Measurements from ENCODE around the gene CLCF1. TPM values are rescaled to one million over a fixed set of nuclear protein-coding genes. Genes with fewer than 3 reads are reported as not detected.

Gene CLCF1
- total and polyA plus RNA-seq, 7 experiments from 2014 or later: 0.32 to 7.8 (median 0.70) TPM; not detected in 2

- intact Hi-C loops (cut with micrococcal nuclease): loop anchor here (1.0 kb wide), 4 partner anchors 7 to 54 kb away; partner anchors contain the start of gene PTPRCAP (in 1 of the 2)
These were observed 36.5 kb upstream of the CLCF1 start for GRCh38 chr11:67409781-67410368.

GRCh38 chr11:67409261-67409666, 35.9 kb upstream of the CLCF1 start:
- ATAC-seq (peak; percentile 78), DNase-seq (peak in 8 of 9 donors; percentile 62 to 82 (median 78))
- H3K4me3 Mint-ChIP-seq: peak overlapping the region; percentile 80 to 100 (median 96)
- H3K4me1 Mint-ChIP-seq: peaks cover 52 to 90% (median 78%) of the 10 kb centered on the region in 7 donors
- H3K9me3 ChIP-seq (ENCODE audit: control insufficient read depth in 2 of 3, low read length in 3 of 3): no peaks in the 10 kb centered on the region
- intact Hi-C loops (cut with micrococcal nuclease): loop anchor here (1.0 kb wide), 4 partner anchors 8 to 55 kb away; partner anchors contain the start of gene PTPRCAP (in 1 of the 2)
- H3K27me3 ChIP-seq (ENCODE audit: control insufficient read depth in 2 of 2, insufficient read depth in 2 of 2, low read length in 2 of 2): no peaks in the 10 kb centered on the region
- H3K27ac ChIP-seq (ENCODE audit: low read depth, low read length): peak overlapping the region; percentile 87
- H3K27me3 Mint-ChIP-seq: peaks cover 0 to 8% (median 0%) of the 10 kb centered on the region in 5 donors
- H3K36me3 Mint-ChIP-seq: peaks cover 0 to 50% (median 11%) of the 10 kb centered on the region in 5 donors
- H3K9me3 Mint-ChIP-seq: peaks cover 0 to 3% (median 0%) of the 10 kb centered on the region in 11 donors
- peak overlapping the region; percentile 83 to 98 (median 93) for H3K27ac Mint-ChIP-seq
- CTCF ChIA-PET: interaction anchor here (0.6 to 2.3 kb wide), 6 partner anchors 9 to 29 kb away, joined by 3 to 8 read pairs (median 4); partner anchors contain the start of genes PTPRCAP and RPS6KB2
- peaks cover 0 to 19% (median 5%) of the 10 kb centered on the region in 3 experiments for H3K36me3 ChIP-seq (ENCODE audit: control insufficient read depth in 2 of 3, insufficient read depth in 3 of 3, low read length in 3 of 3)
- POLR2A ChIA-PET: interaction anchor here (0.6 to 25.4 kb wide), 19 partner anchors 11 to 140 kb away, joined by 3 to 1530 read pairs (median 5); partner anchors contain the start of genes AIP, CARNS1, CORO1B and PTPRCAP
- peaks cover 86% of the 10 kb centered on the region in 2 donors for H3K4me1 ChIP-seq (ENCODE audit: control insufficient read depth in 2 of 2, insufficient read depth in 2 of 2, low read length in 2 of 2)
- peak overlapping the region; percentile 98 for H3K4me3 ChIP-seq (ENCODE audit: low read length)

More at GRCh38 chr11:67409781-67410368, 36.5 kb upstream of the CLCF1 start:
- peaks cover 0 to 17% (median 5%) of the 10 kb centered on the region in 3 experiments for H3K36me3 ChIP-seq (ENCODE audit: control insufficient read depth in 2 of 3, insufficient read depth in 3 of 3, low read length in 3 of 3)
- H3K9me3 ChIP-seq (ENCODE audit: control insufficient read depth in 2 of 3, low read length in 3 of 3): no peaks in the 10 kb centered on the region
- H3K9me3 Mint-ChIP-seq: peaks cover 0 to under 1% (median 0%) of the 10 kb centered on the region in 11 donors
- H3K36me3 Mint-ChIP-seq: peaks cover 0 to 45% (median 11%) of the 10 kb centered on the region in 5 donors
- peak overlapping the region; percentile 83 to 98 (median 92) for H3K27ac Mint-ChIP-seq
- peaks cover 52 to 92% (median 78%) of the 10 kb centered on the region in 7 donors for H3K4me1 Mint-ChIP-seq
- DNase-seq (peak in 1 of 9 donors; percentile 18), ATAC-seq (no peak)
- peak overlapping the region; percentile 98 for H3K4me3 ChIP-seq (ENCODE audit: low read length)
- no peaks in the 10 kb centered on the region for H3K27me3 ChIP-seq (ENCODE audit: control insufficient read depth in 2 of 2, insufficient read depth in 2 of 2, low read length in 2 of 2)
- peak overlapping the region; percentile 87 for H3K27ac ChIP-seq (ENCODE audit: low read depth, low read length)
- POLR2A ChIA-PET: interaction anchor here (1.2 to 25.4 kb wide), 8 partner anchors 12 to 140 kb away, joined by 3 to 1530 read pairs (median 8); partner anchors contain the start of genes AIP, CARNS1, PTPRCAP and RAD9A
- peaks cover 0 to 8% (median 0%) of the 10 kb centered on the region in 5 donors for H3K27me3 Mint-ChIP-seq
- H3K4me3 Mint-ChIP-seq: peak overlapping the region; percentile 80 to 100 (median 92)
- peaks cover 88 to 92% of the 10 kb centered on the region in 2 donors for H3K4me1 ChIP-seq (ENCODE audit: control insufficient read depth in 2 of 2, insufficient read depth in 2 of 2, low read length in 2 of 2)
- CTCF ChIA-PET: interaction anchor here (0.6 to 2.3 kb wide), 3 partner anchors 8 to 18 kb away, joined by 3 to 8 read pairs (median 3); partner anchors contain the start of gene RPS6KB2

- Histone ChIP-seq H3K4me1 (ENCODE audit: control insufficient read depth in 2 of 2, insufficient read depth in 2 of 2, low read length in 2 of 2) (peaks cover 80 to 83% of the 10 kb centered on the region in 2 donors), H3K4me3 (ENCODE audit: low read length) (peak overlapping the region; percentile 98), H3K27me3 (ENCODE audit: control insufficient read depth in 2 of 2, insufficient read depth in 2 of 2, low read length in 2 of 2) (no peaks in the 10 kb centered on the region), H3K9me3 (ENCODE audit: control insufficient read depth in 2 of 3, low read length in 3 of 3) (no peaks in the 10 kb centered on the region), H3K27ac (ENCODE audit: low read depth, low read length) (peak overlapping the region; percentile 87), H3K36me3 (ENCODE audit: control insufficient read depth in 2 of 3, insufficient read depth in 3 of 3, low read length in 3 of 3) (peaks cover 0 to 25% (median 5%) of the 10 kb centered on the region in 3 experiments)
- ATAC-seq (peak; percentile 10), DNase-seq (peak in 4 of 9 donors; percentile 31 to 49 (median 33))
- Mint-ChIP-seq H3K4me3 (peak overlapping the region; percentile 90 to 100 (median 98)), H3K36me3 (peaks cover 0 to 52% (median 11%) of the 10 kb centered on the region in 5 donors), H3K27ac (peak overlapping the region; percentile 91 to 95 (median 93)), H3K4me1 (peaks cover 51 to 86% (median 80%) of the 10 kb centered on the region in 7 donors), H3K27me3 (peaks cover 0 to 5% (median 0%) of the 10 kb centered on the region in 5 donors), H3K9me3 (peaks cover 0 to 3% (median 0%) of the 10 kb centered on the region in 11 donors)
- ChIA-PET POLR2A (interaction anchor here (0.5 to 25.4 kb wide), 23 partner anchors 10 to 1478 kb away, joined by 3 to 1530 read pairs (median 4); partner anchors contain the start of genes AIP, CARNS1, CORO1B and PTPRCAP), CTCF (interaction anchor here (0.9 to 2.3 kb wide), 6 partner anchors 10 to 29 kb away, joined by 3 to 8 read pairs (median 4); partner anchors contain the start of gene PTPRCAP)
- intact Hi-C loops (cut with micrococcal nuclease): loop anchor here (1.0 kb wide), 4 partner anchors 9 to 56 kb away; partner anchors contain the start of gene PTPRCAP (in 1 of the 2)
These were observed 35.2 kb upstream of the CLCF1 start for GRCh38 chr11:67408437-67409200.

- H3K4me1 ChIP-seq (ENCODE audit: control insufficient read depth in 2 of 2, insufficient read depth in 2 of 2, low read length in 2 of 2): peaks cover 80 to 84% of the 10 kb centered on the region in 2 donors
- Mint-ChIP-seq H3K4me1 (peaks cover 42 to 80% (median 75%) of the 10 kb centered on the region in 7 donors), H3K9me3 (peaks cover 0 to 3% (median 0%) of the 10 kb centered on the region in 11 donors), H3K27me3 (no peaks in the 10 kb centered on the region), H3K36me3 (peaks cover 0 to 52% (median 11%) of the 10 kb centered on the region in 5 donors), H3K27ac (peak overlapping the region; percentile 91 to 95 (median 93)), H3K4me3 (peak overlapping the region; percentile 90 to 100 (median 98))
- CTCF ChIA-PET: interaction anchor here (0.7 to 2.3 kb wide), 11 partner anchors 11 to 98 kb away, joined by 3 to 8 read pairs (median 5); partner anchors contain the start of genes PITPNM1, PTPRCAP and TMEM134
- H3K9me3 ChIP-seq (ENCODE audit: control insufficient read depth in 2 of 3, low read length in 3 of 3): no peaks in the 10 kb centered on the region
- peak overlapping the region; percentile 98 for H3K4me3 ChIP-seq (ENCODE audit: low read length)
- peaks cover 0 to 25% (median 5%) of the 10 kb centered on the region in 3 experiments for H3K36me3 ChIP-seq (ENCODE audit: control insufficient read depth in 2 of 3, insufficient read depth in 3 of 3, low read length in 3 of 3)
- DNase-seq (no peak), ATAC-seq (no peak)
- intact Hi-C loops (cut with micrococcal nuclease): no loop called here
- peak overlapping the region; percentile 87 for H3K27ac ChIP-seq (ENCODE audit: low read depth, low read length)
- H3K27me3 ChIP-seq (ENCODE audit: control insufficient read depth in 2 of 2, insufficient read depth in 2 of 2, low read length in 2 of 2): no peaks in the 10 kb centered on the region
- POLR2A ChIA-PET: interaction anchor here (0.5 to 25.4 kb wide), 17 partner anchors 12 to 136 kb away, joined by 3 to 1530 read pairs (median 5); partner anchors contain the start of genes AIP, CARNS1, CORO1B and PTPRCAP
These were observed 34.3 kb upstream of the CLCF1 start for GRCh38 chr11:67407688-67408163.

- Histone ChIP-seq H3K9me3 (ENCODE audit: control insufficient read depth in 2 of 3, low read length in 3 of 3) (no peaks in the 10 kb centered on the region), H3K27me3 (ENCODE audit: control insufficient read depth in 2 of 2, insufficient read depth in 2 of 2, low read length in 2 of 2) (no peaks in the 10 kb centered on the region), H3K4me3 (ENCODE audit: low read length) (peak overlapping the region; percentile 98), H3K4me1 (ENCODE audit: control insufficient read depth in 2 of 2, insufficient read depth in 2 of 2, low read length in 2 of 2) (peaks cover 80 to 84% of the 10 kb centered on the region in 2 donors), H3K36me3 (ENCODE audit: control insufficient read depth in 2 of 3, insufficient read depth in 3 of 3, low read length in 3 of 3) (peaks cover 0 to 25% (median 5%) of the 10 kb centered on the region in 3 experiments), H3K27ac (ENCODE audit: low read depth, low read length) (peak overlapping the region; percentile 87)
- Mint-ChIP-seq H3K27ac (peak overlapping the region; percentile 90 to 95 (median 92)), H3K4me3 (peak overlapping the region; percentile 90 to 100 (median 98)), H3K4me1 (peaks cover 38 to 74% (median 69%) of the 10 kb centered on the region in 7 donors), H3K9me3 (peaks cover 0 to 3% (median 0%) of the 10 kb centered on the region in 11 donors), H3K27me3 (no peaks in the 10 kb centered on the region), H3K36me3 (peaks cover 0 to 52% (median 11%) of the 10 kb centered on the region in 5 donors)
- CTCF ChIA-PET: interaction anchor here (0.7 to 1.3 kb wide), 8 partner anchors 13 to 98 kb away, joined by 3 to 6 read pairs (median 4); partner anchors contain the start of genes PITPNM1, PTPRCAP and TMEM134
- intact Hi-C loops (cut with micrococcal nuclease): no loop called here
- POLR2A ChIA-PET: interaction anchor here (0.8 to 25.4 kb wide), 10 partner anchors 12 to 77 kb away, joined by 3 to 1530 read pairs (median 8); partner anchors contain the start of genes AIP, CARNS1, PTPRCAP and RAD9A
- DNase-seq (peak in 3 of 9 donors; percentile 19 to 33 (median 27)), ATAC-seq (no peak)
These were observed 33.7 kb upstream of the CLCF1 start for GRCh38 chr11:67406969-67407687.

Data from naive thymus-derived CD4-positive, alpha-beta T cell (primary cell).